ENCODE results near the gene LNP1.

GRCh38 chr3:100376301-100376700 lies 25.0 kb upstream of the LNP1 start:
- no peak for TF ChIP-seq MEF2D (tag; conservative IDR thresholded peaks at IDR 0.05; ENCODE audit: low read depth)
- TF ChIP-seq REST (IDR thresholded peaks at IDR 0.05; ENCODE audit: borderline replicate concordance): no peak
- no peak for TF ChIP-seq REST (CRISPR knock-in tag; IDR thresholded peaks at IDR 0.05; ENCODE audit: low read depth)
- no peak for TF ChIP-seq ZNF740 (CRISPR knock-in tag; IDR thresholded peaks at IDR 0.05)
- no peak for TF ChIP-seq ZNF740 (tag; IDR thresholded peaks at IDR 0.05)
- TF ChIP-seq JUNB (CRISPR knock-in tag; conservative IDR thresholded peaks at IDR 0.05): no peak
- no peak for TF ChIP-seq CTCF (IDR thresholded peaks at IDR 0.05 in 2 of 3, conservative IDR thresholded peaks at IDR 0.05 in 1 of 3; ENCODE audit: insufficient read depth in 2 of 3, low read depth in 1 of 3, low read length in 3 of 3)
- no peak for TF ChIP-seq POLR3A (IDR thresholded peaks at IDR 0.05; ENCODE audit: borderline replicate concordance, extremely low read depth, insufficient read depth, insufficient read length)

Measured in K562 (cell line).